ENCODE results near the gene DIAPH2.

DIAPH2 gene

GRCh38 chrX:97314345-97314744 is 629.7 kb downstream of the DIAPH2 start:
- DNase-seq = no peak

- no peak for DNase-seq
Measured at GRCh38 chrX:97315939-97316338, 631.3 kb downstream of the DIAPH2 start.

- DNase-seq = no peak
Measured at GRCh38 chrX:97320305-97320704, 635.7 kb downstream of the DIAPH2 start.

GRCh38 chrX:97322401-97322800 is 637.8 kb downstream of the DIAPH2 start:
- no peak for DNase-seq

GRCh38 chrX:97326456-97326855 is 641.8 kb downstream of the DIAPH2 start:
- no peak for DNase-seq

- DNase-seq = no peak
Measured at GRCh38 chrX:97328853-97329390, 644.3 kb downstream of the DIAPH2 start.

GRCh38 chrX:97330151-97330550 is 645.5 kb downstream of the DIAPH2 start:
- no peak for DNase-seq

- DNase-seq = no peak
Measured at GRCh38 chrX:97332963-97333362, 648.3 kb downstream of the DIAPH2 start.

- DNase-seq = no peak
Measured at GRCh38 chrX:97334850-97335249, 650.2 kb downstream of the DIAPH2 start.

GRCh38 chrX:97344724-97345123 is 660.1 kb downstream of the DIAPH2 start:
- no peak for DNase-seq

GRCh38 chrX:97358941-97359340 is 674.3 kb downstream of the DIAPH2 start:
- no peak for DNase-seq

- no peak for DNase-seq
Measured at GRCh38 chrX:97363843-97364242, 679.2 kb downstream of the DIAPH2 start.

- no peak for DNase-seq
Measured at GRCh38 chrX:97366237-97366636, 681.6 kb downstream of the DIAPH2 start.

- DNase-seq = no peak
Measured at GRCh38 chrX:97367125-97367524, 682.5 kb downstream of the DIAPH2 start.

GRCh38 chrX:97369947-97370346 is 685.3 kb downstream of the DIAPH2 start:
- no peak for DNase-seq

GRCh38 chrX:97372001-97372766 is 687.5 kb downstream of the DIAPH2 start:
- no peak for DNase-seq

- no peak for DNase-seq
Measured at GRCh38 chrX:97374266-97374665, 689.6 kb downstream of the DIAPH2 start.

- no peak for DNase-seq
Measured at GRCh38 chrX:97380200-97380599, 695.6 kb downstream of the DIAPH2 start.

GRCh38 chrX:97384685-97385084 is 700.0 kb downstream of the DIAPH2 start:
- no peak for DNase-seq

GRCh38 chrX:97387004-97387403 is 702.4 kb downstream of the DIAPH2 start:
- no peak for DNase-seq

- no peak for DNase-seq
Measured at GRCh38 chrX:97389761-97390192, 705.1 kb downstream of the DIAPH2 start.

- no peak for DNase-seq
Measured at GRCh38 chrX:97397371-97397770, 712.7 kb downstream of the DIAPH2 start.

GRCh38 chrX:97398030-97398551 is 713.4 kb downstream of the DIAPH2 start:
- DNase-seq = no peak

GRCh38 chrX:97399400-97399799 is 714.8 kb downstream of the DIAPH2 start:
- no peak for DNase-seq

- no peak for DNase-seq
Measured at GRCh38 chrX:97400492-97400891, 715.9 kb downstream of the DIAPH2 start.
